ENCODE measurements around the gene PNPT1. TPM values are rescaled to one million over a fixed set of nuclear protein-coding genes. Genes with fewer than 3 reads are reported as not detected.

PNPT1 gene
- total and polyA plus RNA-seq, 2 donors (not counting 3 experiments of a cell fraction or from before 2014, with no cell fraction given): 6.6 to 32.4 TPM

DNA sequence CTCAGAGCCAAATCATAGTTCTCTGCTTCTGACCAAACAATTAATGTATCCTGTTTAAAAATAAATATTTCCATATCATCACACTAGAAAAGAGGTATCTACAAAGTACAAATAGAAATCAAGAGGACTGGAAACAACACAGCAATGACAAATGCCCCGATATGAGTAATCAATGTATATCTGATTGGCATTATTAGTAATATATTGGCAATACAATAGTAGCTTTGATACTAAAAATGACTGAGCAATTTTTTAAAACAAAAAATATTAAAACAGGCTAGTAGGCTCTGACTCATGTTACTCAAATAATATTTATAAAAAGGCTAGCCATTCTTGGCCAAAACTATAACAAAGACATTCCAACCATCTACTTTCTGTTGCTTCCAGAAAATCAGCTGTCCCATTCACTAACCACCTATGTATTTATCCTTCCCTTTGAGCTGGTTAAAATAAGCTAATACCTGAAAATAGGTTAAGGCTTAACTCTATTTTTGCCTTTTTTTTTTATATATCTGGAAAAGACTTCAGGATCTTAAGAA, 89.5 kb downstream of the PNPT1 start:
- Histone ChIP-seq H3K4me2 (ENCODE audit: insufficient read depth, low read length) (no peak overlapping the region), H3K79me2 (ENCODE audit: control insufficient read depth, insufficient read depth, low read length) (peaks cover 55% of the 10 kb centered on the region), H3K9me3 (replicated peaks; ENCODE audit: control insufficient read depth, insufficient read depth, low read length) (no peaks in the 10 kb centered on the region), H2AFZ (ENCODE audit: low read depth, low read length) (no peak overlapping the region), H3K9me1 (replicated peaks; ENCODE audit: control insufficient read depth, extremely low read depth, insufficient read depth, low read length) (no peaks in the 10 kb centered on the region), H3K36me3 (ENCODE audit: control insufficient read depth in 2 of 2, extremely low read depth in 1 of 2, insufficient read depth in 2 of 2, low read length in 2 of 2) (peaks cover 4% of the 10 kb centered on the region in 2 experiments), H3K9ac (replicated peaks; ENCODE audit: extremely low read depth, insufficient read depth, low read length) (no peak overlapping the region), H3K27me3 (ENCODE audit: control insufficient read depth in 2 of 2, insufficient read depth in 2 of 2, low read length in 2 of 2) (no peaks in the 10 kb centered on the region), H3K4me1 (ENCODE audit: control insufficient read depth, extremely low read depth, insufficient read depth, low read length) (no peaks in the 10 kb centered on the region), H4K20me1 (replicated peaks; ENCODE audit: control insufficient read depth, extremely low read depth, insufficient read depth, low read length) (no peaks in the 10 kb centered on the region), H3K4me3 (replicated peaks in 1 of 3; ENCODE audit: insufficient read depth in 1 of 3, low read depth in 1 of 3, low read length in 3 of 3) (no peak overlapping the region), H3K27ac (ENCODE audit: insufficient read depth, low read depth, low read length) (no peak overlapping the region)
- dilution Hi-C loops (cut with MboI; ENCODE audit: extremely low pct_ligation_motif_present, low sequenced_read_pairs): no loop called here
- ChIA-PET POLR2A (no interaction called here), CTCF (interaction anchor here (0.6 to 2.4 kb wide), 4 partner anchors 12 to 36 kb away, joined by 3 to 7 read pairs (median 4); no protein-coding TSS in a partner anchor)
- FAIRE-seq: no peak
- no TSS peak for BruUV-seq (replicated peaks)
- intact Hi-C loops (cut with micrococcal nuclease): no loop called here
- no peak for DNase-seq (ENCODE audit: low read depth, low spot score)
- TF ChIP-seq, protein P1, sequence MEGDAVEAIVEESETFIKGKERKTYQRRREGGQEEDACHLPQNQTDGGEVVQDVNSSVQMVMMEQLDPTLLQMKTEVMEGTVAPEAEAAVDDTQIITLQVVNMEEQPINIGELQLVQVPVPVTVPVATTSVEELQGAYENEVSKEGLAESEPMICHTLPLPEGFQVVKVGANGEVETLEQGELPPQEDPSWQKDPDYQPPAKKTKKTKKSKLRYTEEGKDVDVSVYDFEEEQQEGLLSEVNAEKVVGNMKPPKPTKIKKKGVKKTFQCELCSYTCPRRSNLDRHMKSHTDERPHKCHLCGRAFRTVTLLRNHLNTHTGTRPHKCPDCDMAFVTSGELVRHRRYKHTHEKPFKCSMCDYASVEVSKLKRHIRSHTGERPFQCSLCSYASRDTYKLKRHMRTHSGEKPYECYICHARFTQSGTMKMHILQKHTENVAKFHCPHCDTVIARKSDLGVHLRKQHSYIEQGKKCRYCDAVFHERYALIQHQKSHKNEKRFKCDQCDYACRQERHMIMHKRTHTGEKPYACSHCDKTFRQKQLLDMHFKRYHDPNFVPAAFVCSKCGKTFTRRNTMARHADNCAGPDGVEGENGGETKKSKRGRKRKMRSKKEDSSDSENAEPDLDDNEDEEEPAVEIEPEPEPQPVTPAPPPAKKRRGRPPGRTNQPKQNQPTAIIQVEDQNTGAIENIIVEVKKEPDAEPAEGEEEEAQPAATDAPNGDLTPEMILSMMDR (IDR thresholded peaks at IDR 0.05; ENCODE audit: extremely low read depth in 1 of 2, insufficient read depth in 1 of 2, low read depth in 1 of 2, low read length in 2 of 2): no peak
- no peak for TF ChIP-seq MYC (IDR thresholded peaks at IDR 0.05; ENCODE audit: low read depth, low read length)
- TF ChIP-seq GATA2 (IDR thresholded peaks at IDR 0.05; ENCODE audit: insufficient read depth, insufficient read length, low read depth, low read length): no peak
- no peak for TF ChIP-seq POLR2A (IDR thresholded peaks at IDR 0.05; ENCODE audit: low read depth, low read length)
- TF ChIP-seq POLR2AphosphoS5 (IDR thresholded peaks at IDR 0.05; ENCODE audit: insufficient read depth, low read depth, low read length): no peak
- TF ChIP-seq FOS (IDR thresholded peaks at IDR 0.05; ENCODE audit: borderline replicate concordance, insufficient read depth, low read length): no peak
- TF ChIP-seq, protein P2, sequence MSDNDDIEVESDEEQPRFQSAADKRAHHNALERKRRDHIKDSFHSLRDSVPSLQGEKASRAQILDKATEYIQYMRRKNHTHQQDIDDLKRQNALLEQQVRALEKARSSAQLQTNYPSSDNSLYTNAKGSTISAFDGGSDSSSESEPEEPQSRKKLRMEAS (IDR thresholded peaks at IDR 0.05; ENCODE audit: insufficient read depth, insufficient read length): no peak
- no peak for TF ChIP-seq EZH2 (IDR thresholded peaks at IDR 0.05; ENCODE audit: borderline replicate concordance, low read depth, low read length, severe bottlenecking)
- no peak for TF ChIP-seq JUN (IDR thresholded peaks at IDR 0.05; ENCODE audit: borderline replicate concordance, insufficient read depth, insufficient read length, low read depth)
